HepG2 (cell line): ENCODE data around the gene UBTF. TPM values are rescaled to one million over a fixed set of nuclear protein-coding genes. Genes with fewer than 3 reads are reported as not detected.

ENCODE experiments used
- ATAC-seq: fragments of 200-7000 bp; cut with Tn5 transposase; 3 replicates; pipeline ENCODE4 v1.9.1; 2020; ENCODE audit warnings: mild to moderate bottlenecking, moderate library complexity
- Bru-seq: library from RNA; stranded (reverse); fragments of 400-500 nt; gene quantifications from one replicate; lab custom pipeline; 2021; lab: Mats Ljungman, UMichigan
- BruChase-seq, 2 experiments: library from RNA; stranded (reverse); fragments of 400-500 nt; gene quantifications; one replicate each; lab custom pipeline; 2021; lab: Mats Ljungman, UMichigan
- BruUV-seq: library from RNA; stranded (reverse); fragments of 400-500 nt; replicated peaks from 2 replicates; lab custom pipeline; 2021; lab: Mats Ljungman, UMichigan
- CTCF ChIA-PET: fragments of 300-600 bp; formaldehyde crosslinking; extraction: SDS; loops from one replicate; lab custom pipeline; 2021; ENCODE audit warnings: low total read pairs, inconsistent platforms, low intra/inter-chr PET ratio; lab: Yijun Ruan, JAX
- POLR2A ChIA-PET: fragments of 350-600 bp; sonication (Branson Sonifier 250); formaldehyde crosslinking; loops from one replicate; lab custom pipeline; 2020; ENCODE audit warnings: antibody characterized with exemption, inconsistent platforms; lab: Yijun Ruan, JAX
- DNase-seq: peaks from one replicate; pipeline ENCODE4 v3.0.0-alpha.2; 2015; ENCODE audit warnings: low spot score
- FAIRE-seq: peaks from 3 replicates; lab custom pipeline; 2011; peaks lifted over from hg19 to GRCh38; lab: Jason Lieb, UNC
- H2AFZ ChIP-seq: one replicate; pipeline ENCODE4 v1.6.1; 2011; ENCODE audit warnings: low read length, inconsistent platforms
- H3K27ac ChIP-seq: fragments of 300-600 bp; 3 replicates; pipeline ENCODE4 v1.8.0; 2011; ENCODE audit warnings: mixed run types, mild to moderate bottlenecking, mixed read lengths, low read length, inconsistent platforms; ENCODE audit not compliant: insufficient read depth; ENCODE audit errors: extremely low read length
- H3K27me3 ChIP-seq, 2 experiments: fragments of 200-600 bp in 1 of 2; 2 replicates in 1 of 2; 3 replicates in 1 of 2; pipeline versions ENCODE4 v1.6.0 to v1.8.0; 2011; ENCODE audit warnings: low read length in 2 of 2, mild to moderate bottlenecking in 2 of 2, moderate library complexity in 2 of 2, inconsistent platforms in 1 of 2; ENCODE audit not compliant: insufficient read depth in 2 of 2, control insufficient read depth in 1 of 2
- H3K36me3 ChIP-seq, 2 experiments: fragments of 200-600 bp in 1 of 2; replicated peaks in 1 of 2; 2 replicates in 1 of 2; 3 replicates in 1 of 2; pipeline versions ENCODE4 v1.5.1 to v1.8.0; 2011; ENCODE audit warnings: low read length in 2 of 2, inconsistent platforms in 1 of 2; ENCODE audit not compliant: insufficient read depth in 2 of 2, control insufficient read depth in 1 of 2
- H3K4me1 ChIP-seq: 2 replicates; pipeline ENCODE4 v1.5.1; 2012; ENCODE audit warnings: low read length, inconsistent platforms; ENCODE audit not compliant: insufficient read depth
- H3K4me2 ChIP-seq: 2 replicates; pipeline ENCODE4 v1.6.0; 2011; ENCODE audit warnings: low read depth, low read length, inconsistent platforms
- H3K4me3 ChIP-seq, 3 experiments: fragments of 200-600 bp in 1 of 3; sonication (generic), shearing (Covaris generic) in 1 of 3; replicated peaks in 1 of 3; 2 replicates each; pipeline ENCODE4 v1.5.1; 2011 to 2016; ENCODE audit warnings: low read length in 3 of 3, inconsistent platforms in 2 of 3, low read depth in 2 of 3, mild to moderate bottlenecking in 2 of 3, control low read depth in 1 of 3, mixed read lengths in 1 of 3; ENCODE audit not compliant: insufficient read depth in 1 of 3
- H3K79me2 ChIP-seq: one replicate; pipeline ENCODE4 v1.6.1; 2011; ENCODE audit warnings: low read length, inconsistent platforms; ENCODE audit not compliant: insufficient read depth
- H3K9ac ChIP-seq: 2 replicates; pipeline ENCODE4 v1.6.0; 2011; ENCODE audit warnings: mild to moderate bottlenecking, low read depth, low read length, inconsistent platforms; ENCODE audit not compliant: insufficient read depth
- H3K9me3 ChIP-seq: 2 replicates; pipeline ENCODE4 v1.5.1; 2012; ENCODE audit warnings: mild to moderate bottlenecking, low read length
- H4K20me1 ChIP-seq: 2 replicates; pipeline ENCODE4 v1.6.0; 2011; ENCODE audit warnings: inconsistent platforms, mild to moderate bottlenecking, low read length, moderate library complexity; ENCODE audit not compliant: insufficient read depth
- CTCF ChIP-seq: sonication (generic); formaldehyde crosslinking; IDR thresholded peaks from 2 replicates; pipeline ENCODE4 v1.5.0; 2020; ENCODE audit warnings: mild to moderate bottlenecking, missing genetic modification reagents, moderate library complexity
- ETV5 ChIP-seq: IDR thresholded peaks from 2 replicates; pipeline ENCODE4 v1.6.1; 2018; ENCODE audit warnings: missing biosample characterization, missing genetic modification reagents, inconsistent platforms, borderline replicate concordance
- HNRNPK ChIP-seq: fragments of 200-400 bp; formaldehyde crosslinking; IDR thresholded peaks from 2 replicates; pipeline ENCODE4 v1.6.1; 2018; ENCODE audit warnings: low read length, low read depth, moderate library complexity, mild to moderate bottlenecking; ENCODE audit not compliant: poor library complexity, severe bottlenecking
- LRRFIP1 ChIP-seq: sonication (generic); formaldehyde crosslinking; conservative IDR thresholded peaks from 2 replicates; pipeline ENCODE4 v1.4.0; 2020; ENCODE audit warnings: missing genetic modification reagents
- STAT5B ChIP-seq: sonication (generic); formaldehyde crosslinking; IDR thresholded peaks from 2 replicates; pipeline ENCODE4 v1.4.0; 2020; ENCODE audit warnings: missing genetic modification reagents
- YY1 ChIP-seq: IDR thresholded peaks from 2 replicates; pipeline ENCODE4 v1.6.1; 2011; ENCODE audit warnings: low read length, low read depth, moderate library complexity, mild to moderate bottlenecking; ENCODE audit not compliant: insufficient read depth, insufficient replicate concordance
- ZBTB25 ChIP-seq: IDR thresholded peaks from 2 replicates; pipeline ENCODE4 v1.6.1; 2018; ENCODE audit warnings: missing genetic modification reagents
- ZNF263 ChIP-seq: sonication (generic); formaldehyde crosslinking; IDR thresholded peaks from 2 replicates; pipeline ENCODE4 v1.4.0; 2020; ENCODE audit warnings: missing genetic modification reagents
- ZNF878 ChIP-seq: sonication (generic); formaldehyde crosslinking; IDR thresholded peaks from 2 replicates; pipeline ENCODE4 v1.8.1; 2023; ENCODE audit warnings: mild to moderate bottlenecking, missing genetic modification reagents, moderate library complexity
- WGBS: methylation state at CpG from one replicate; pipeline ENCODE4 v1.1.6; 2017; ENCODE audit warnings: low lambda C conversion rate; 5-methylcytosine and 5-hydroxymethylcytosine counted together
- in situ Hi-C: cut with HindIII; loops from 2 replicates; pipeline ENCODE4 v1.10.0; 2017; ENCODE audit warnings: low pct_unique_long_range_greater_than_20kb; ENCODE audit not compliant: extremely low pct_ligation_motif_present
- intact Hi-C: fragments of 100-400 bp; cut with micrococcal nuclease; formaldehyde crosslinking; loops from one replicate; pipeline ENCODE4 v1.10.0; 2022; ENCODE audit not compliant: unreplicated experiment
- long read RNA-seq, 2 experiments: library from RNA in 1 of 2; library from polyadenylated mRNA in 1 of 2; stranded (forward) in 1 of 2; unstranded in 1 of 2; transcript quantifications; one replicate each; pipeline ENCODE4 v2.0.0, GENCODE V29; 2019 to 2022
- polyA minus RNA-seq, 3 experiments: library from RNA; depleted of rRNA, polyadenylated mRNA; stranded (reverse); fragments of >200 nt; gene quantifications; 2 replicates each; pipeline ENCODE4 v1.2.3, GENCODE V29; 2011; ENCODE audit warnings: low replicate concordance in 1 of 3
- polyA plus RNA-seq, 8 experiments: library from polyadenylated mRNA; depleted of rRNA in 3 of 8; stranded (reverse) in 7 of 8; unstranded in 1 of 8; fragments of >200 nt; fragmentation: Illumina TruSeq in 4 of 8; extraction: Trizol in 4 of 8; gene quantifications; 2 replicates each; pipeline versions ENCODE4 v1.2.1 to v1.2.3, GENCODE V29; 2011 to 2016; ENCODE audit warnings: low read depth in 4 of 8, missing spikeins in 1 of 8, mixed read lengths in 1 of 8; ENCODE audit not compliant: insufficient read depth in 1 of 8
- total RNA-seq, 5 experiments: library from RNA; depleted of rRNA; stranded (reverse); fragments of >200 nt; fragmentation: Illumina TruSeq; extraction: Trizol; gene quantifications; 2 replicates each; pipeline ENCODE4 v1.2.3, GENCODE V29; 2016; ENCODE audit warnings: low read depth in 1 of 5
- TF ChIP-seq, protein P1 (sequence below): sonication (generic); formaldehyde crosslinking; IDR thresholded peaks from 2 replicates; pipeline ENCODE4 v1.4.0; 2020; ENCODE audit warnings: missing genetic modification reagents

The UBTF gene
- 52.1 and 60.9 TPM in 2 replicates for total RNA-seq (2016; rRNA removed; fragmentation: Illumina TruSeq; extraction: Trizol)
- 13.2 and 14.5 TPM in 2 replicates for total RNA-seq (2016; cell fraction: cytosol; rRNA removed; fragmentation: Illumina TruSeq; extraction: Trizol; ENCODE audit: low read depth)
- 46.2 and 61.5 TPM in 2 replicates for total RNA-seq (2016; cell fraction: insoluble cytoplasmic fraction; rRNA removed; fragmentation: Illumina TruSeq; extraction: Trizol)
- 33.7 and 33.9 TPM in 2 replicates for total RNA-seq (2016; cell fraction: membrane; rRNA removed; fragmentation: Illumina TruSeq; extraction: Trizol)
- total RNA-seq (2016; cell fraction: nucleus; rRNA removed; fragmentation: Illumina TruSeq; extraction: Trizol): 43.5 and 47.5 TPM in 2 replicates
- polyA plus RNA-seq (2011; rRNA removed): 15.2 and 16.1 TPM in 2 replicates
- polyA plus RNA-seq (2011; cell fraction: cytosol; rRNA removed): 9.1 and 10.0 TPM in 2 replicates
- polyA plus RNA-seq (2011; cell fraction: nucleus; rRNA removed): 35.4 and 41.3 TPM in 2 replicates
- polyA plus RNA-seq (2012): 27.8 and 33.4 TPM in 2 replicates
- 8.6 and 8.7 TPM in 2 replicates for polyA plus RNA-seq (2016; cell fraction: cytosol; fragmentation: Illumina TruSeq; extraction: Trizol; ENCODE audit: low read depth)
- polyA plus RNA-seq (2016; cell fraction: insoluble cytoplasmic fraction; fragmentation: Illumina TruSeq; extraction: Trizol; ENCODE audit: low read depth): 57.4 and 68.3 TPM in 2 replicates
- 21.7 and 23.2 TPM in 2 replicates for polyA plus RNA-seq (2016; cell fraction: membrane; fragmentation: Illumina TruSeq; extraction: Trizol; ENCODE audit: low read depth)
- 93.7 and 94.2 TPM in 2 replicates for polyA plus RNA-seq (2016; cell fraction: nucleus; fragmentation: Illumina TruSeq; extraction: Trizol; ENCODE audit: insufficient read depth, low read depth)
- 11.5 and 30.7 TPM in 2 replicates for polyA minus RNA-seq (2011; rRNA and poly(A)+ RNA removed; ENCODE audit: low replicate concordance)
- polyA minus RNA-seq (2011; cell fraction: cytosol; rRNA and poly(A)+ RNA removed): 8.2 and 9.9 TPM in 2 replicates
- 29.7 and 33.2 TPM in 2 replicates for polyA minus RNA-seq (2011; cell fraction: nucleus; rRNA and poly(A)+ RNA removed)
- percentile 80 among the genes with signal in this experiment for Bru-seq, nascent RNA
- percentile 94 among the genes with signal in this experiment for BruChase-seq, experiment 1, labeled RNA remaining after a 6-hour chase
- percentile 90 among the genes with signal in this experiment for BruChase-seq, experiment 2, labeled RNA remaining after a 2-hour chase
- long read RNA-seq, experiment 1, full-length matches to known transcripts: 6 of 35 reads
- long read RNA-seq, experiment 1, partial matches to known transcripts: 18 of 35 reads
- long read RNA-seq, experiment 1, other reads (novel, unspliced or antisense): 11 of 35 reads
- long read RNA-seq, experiment 2, full-length matches to known transcripts: 13 of 125 reads
- long read RNA-seq, experiment 2, partial matches to known transcripts: 69 of 125 reads
- long read RNA-seq, experiment 2, other reads (novel, unspliced or antisense): 43 of 125 reads

GRCh38 chr17:44219616-44220212, at the start of gene UBTF:
Gene UBTF, minus strand, starts transcription at chr17:44219675. Its CDS starts 1,446 bp downstream, at chr17:44218229.
- Histone ChIP-seq H3K79me2 (peaks cover 28% of the 10 kb centered on the region), H3K36me3 (peaks cover 18 to 23% of the 10 kb centered on the region in 2 experiments), H3K4me2 (peak within 1 kb of the TSS; percentile 95), H2AFZ (no peak within 1 kb of the TSS), H4K20me1 (no peaks in the 10 kb centered on the region; the same call in 1 of the 2 replicates), H3K4me3 (peak within 1 kb of the TSS; percentile 88 to 99 (median 98)), H3K27me3 (no peaks in the 10 kb centered on the region; a peak in 1 of 5 replicates), H3K27ac (peak within 1 kb of the TSS; percentile 89), H3K9ac (peak within 1 kb of the TSS; percentile 94), H3K9me3 (no peaks in the 10 kb centered on the region), H3K4me1 (peaks cover 34% of the 10 kb centered on the region)
- in situ Hi-C loops: loop anchor here (5.0 kb wide), 1 partner anchor 108 kb away; no protein-coding TSS in a partner anchor
- no TSS peak for BruUV-seq
- ChIA-PET CTCF (no interaction called here), POLR2A (interaction anchor here (0.6 to 3.9 kb wide), 11 partner anchors 9 to 149 kb away, joined by 3 to 25 read pairs (median 3); partner anchors contain the start of genes ATXN7L3, FAM171A2, G6PC3 and GRN)
- intact Hi-C loops: loop anchor here (2.0 kb wide), 2 partner anchors 17 to 105 kb away; partner anchors contain the start of gene SLC25A39
- DNase-seq: peak; percentile 51
- FAIRE-seq: no peak
- ATAC-seq: peak; percentile 13
- under 1% methylated on average over 25 of the region's 76 CpGs for WGBS
- no peak for TF ChIP-seq LRRFIP1 (CRISPR knock-in tag)
- peak; percentile 24 for TF ChIP-seq YY1
- TF ChIP-seq ZNF263 (CRISPR knock-in tag): peak; percentile 81
- 0 out of 2 replicates have a peak, but pooled peaks have one; percentile 12 for TF ChIP-seq ETV5 (CRISPR knock-in tag)
- TF ChIP-seq ZNF878 (CRISPR knock-in tag): 0 out of 2 replicates have a peak, but pooled peaks have one; percentile 41
- peak; percentile 28; the same call in 1 of the 2 replicates for TF ChIP-seq CTCF (CRISPR knock-in tag)
- peak; percentile 34; the same call in 1 of the 2 replicates for TF ChIP-seq ZBTB25 (CRISPR knock-in tag)
- TF ChIP-seq STAT5B (CRISPR knock-in tag): no peak
- peak; percentile 83 for TF ChIP-seq HNRNPK
- TF ChIP-seq, protein P1, sequence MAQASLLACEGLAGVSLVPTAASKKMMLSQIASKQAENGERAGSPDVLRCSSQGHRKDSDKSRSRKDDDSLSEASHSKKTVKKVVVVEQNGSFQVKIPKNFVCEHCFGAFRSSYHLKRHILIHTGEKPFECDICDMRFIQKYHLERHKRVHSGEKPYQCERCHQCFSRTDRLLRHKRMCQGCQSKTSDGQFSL (CRISPR knock-in tag): peak; percentile 58; the same call in 1 of the 2 replicates
